Esophagus squamous epithelium (tissue), 4 donors: ENCODE results near the gene PPIE.

ENCODE experiments used
- CTCF ChIP-seq, 6 experiments: fragments of 450-650 bp in 4 of 6; fragments of 200-600 bp in 2 of 6; sonication (generic) in 2 of 6; IDR thresholded peaks; one replicate each; pipeline ENCODE4 v1.5.1; 2016 to 2019; ENCODE audit warnings: antibody characterized with exemption in 6 of 6, mild to moderate bottlenecking in 4 of 6, moderate library complexity in 4 of 6
- POLR2A ChIP-seq, 4 donors: fragments of 450-650 bp; IDR thresholded peaks; one replicate each; pipeline ENCODE4 v1.6.1; 2017; ENCODE audit warnings: antibody characterized with exemption in 4 of 4, mild to moderate bottlenecking in 4 of 4, moderate library complexity in 3 of 4

- TF ChIP-seq CTCF (IDR thresholded peaks at IDR 0.05) (no peak), POLR2A (IDR thresholded peaks at IDR 0.05) (no peak)
These were observed 46.3 kb upstream of the PPIE start for GRCh38 chr1:39692152-39693074.
